ENCODE data around the gene RAB22A.

The RAB22A gene

DNA sequence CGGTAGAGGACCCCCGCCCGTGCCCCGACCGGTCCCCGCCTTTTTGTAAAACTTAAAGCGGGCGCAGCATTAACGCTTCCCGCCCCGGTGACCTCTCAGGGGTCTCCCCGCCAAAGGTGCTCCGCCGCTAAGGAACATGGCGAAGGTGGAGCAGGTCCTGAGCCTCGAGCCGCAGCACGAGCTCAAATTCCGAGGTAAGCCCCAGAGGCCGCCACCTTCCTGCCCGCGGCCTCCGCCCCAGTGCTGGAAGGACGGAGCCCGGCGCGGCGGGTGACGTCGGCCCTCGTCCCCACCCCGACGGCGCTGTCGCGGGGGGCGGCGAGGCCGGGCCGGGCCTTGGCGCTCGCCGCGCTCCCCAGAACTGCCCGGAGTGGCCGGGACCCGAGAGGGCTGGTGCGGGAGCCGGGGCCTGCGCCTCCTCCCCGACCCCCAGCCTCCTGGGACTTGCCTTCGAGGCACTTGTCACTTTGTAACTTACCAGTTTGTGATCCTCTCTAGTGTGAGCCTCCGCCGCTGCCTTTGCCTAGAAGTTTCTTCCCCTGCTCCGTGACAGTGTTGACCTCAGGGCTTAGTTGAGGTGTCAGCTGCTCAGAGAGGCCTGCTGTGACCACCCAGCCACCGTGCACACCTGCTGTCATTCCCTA lies 79.9 kb downstream of the RAB22A start:
- H3K4me1 ChIP-seq (ENCODE audit: control insufficient read depth, insufficient read depth, low read length) = peaks cover 12% of the 10 kb centered on the region
- no peaks in the 10 kb centered on the region for H3K27me3 ChIP-seq (ENCODE audit: control insufficient read depth, insufficient read depth, low read length)
- H3K36me3 ChIP-seq (ENCODE audit: control insufficient read depth, insufficient read depth, low read length) = peaks cover 19% of the 10 kb centered on the region
- H3K4me3 ChIP-seq (ENCODE audit: low read depth, low read length) = peak overlapping the region; percentile 85
- peak overlapping the region; percentile 91 for H3K9ac ChIP-seq (ENCODE audit: low read depth, low read length)
- H3K27ac ChIP-seq (ENCODE audit: low read depth, low read length) = peak overlapping the region; percentile 90
- H3K9me3 ChIP-seq (ENCODE audit: control insufficient read depth, insufficient read depth, low read length) = no peaks in the 10 kb centered on the region

- H3K36me3 ChIP-seq (ENCODE audit: control insufficient read depth, insufficient read depth, low read length) = peaks cover 19% of the 10 kb centered on the region
- peak overlapping the region; percentile 85 for H3K4me3 ChIP-seq (ENCODE audit: low read depth, low read length)
- peak overlapping the region; percentile 90 for H3K27ac ChIP-seq (ENCODE audit: low read depth, low read length)
- H3K27me3 ChIP-seq (ENCODE audit: control insufficient read depth, insufficient read depth, low read length) = no peaks in the 10 kb centered on the region
- H3K9ac ChIP-seq (ENCODE audit: low read depth, low read length) = peak overlapping the region; percentile 91; the same call in 1 of the 2 replicates
- H3K4me1 ChIP-seq (ENCODE audit: control insufficient read depth, insufficient read depth, low read length) = peaks cover 12% of the 10 kb centered on the region
- no peaks in the 10 kb centered on the region for H3K9me3 ChIP-seq (ENCODE audit: control insufficient read depth, insufficient read depth, low read length)
These were observed 80.6 kb downstream of the RAB22A start for GRCh38 chr20:58389968-58390658.

DNA sequence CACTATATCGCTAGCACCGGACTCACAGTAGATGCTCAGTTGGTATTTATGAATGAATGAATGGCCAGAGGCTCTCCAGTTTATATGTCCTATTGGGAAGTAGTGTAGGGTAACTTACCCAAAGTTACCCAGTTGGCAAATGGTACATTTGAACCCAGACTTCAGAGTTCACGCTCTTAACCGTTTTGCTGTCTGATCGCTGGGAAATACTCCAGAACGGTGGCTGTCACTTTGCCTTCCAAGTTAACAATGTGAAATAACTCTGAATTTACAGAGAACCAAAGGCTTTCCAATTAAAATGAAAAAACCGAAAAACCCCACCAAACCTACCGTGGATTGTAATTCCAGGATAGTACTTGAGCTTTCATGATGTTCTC lies 81.1 kb downstream of the RAB22A start:
- Histone ChIP-seq H3K27me3 (ENCODE audit: control insufficient read depth, insufficient read depth, low read length) (no peaks in the 10 kb centered on the region), H3K4me3 (ENCODE audit: low read depth, low read length) (no peak overlapping the region), H3K9ac (ENCODE audit: low read depth, low read length) (no peak overlapping the region), H3K9me3 (ENCODE audit: control insufficient read depth, insufficient read depth, low read length) (no peaks in the 10 kb centered on the region), H3K27ac (ENCODE audit: low read depth, low read length) (no peak overlapping the region), H3K4me1 (ENCODE audit: control insufficient read depth, insufficient read depth, low read length) (peaks cover 15% of the 10 kb centered on the region), H3K36me3 (ENCODE audit: control insufficient read depth, insufficient read depth, low read length) (peaks cover 19% of the 10 kb centered on the region)

GRCh38 chr20:58392286-58392685 lies 82.8 kb downstream of the RAB22A start:
- Histone ChIP-seq H3K36me3 (ENCODE audit: control insufficient read depth, insufficient read depth, low read length) (peaks cover 19% of the 10 kb centered on the region), H3K27ac (ENCODE audit: low read depth, low read length) (no peak overlapping the region), H3K4me3 (ENCODE audit: low read depth, low read length) (no peak overlapping the region), H3K4me1 (ENCODE audit: control insufficient read depth, insufficient read depth, low read length) (peaks cover 22% of the 10 kb centered on the region), H3K27me3 (ENCODE audit: control insufficient read depth, insufficient read depth, low read length) (no peaks in the 10 kb centered on the region), H3K9ac (ENCODE audit: low read depth, low read length) (no peak overlapping the region), H3K9me3 (ENCODE audit: control insufficient read depth, insufficient read depth, low read length) (no peaks in the 10 kb centered on the region)

DNA sequence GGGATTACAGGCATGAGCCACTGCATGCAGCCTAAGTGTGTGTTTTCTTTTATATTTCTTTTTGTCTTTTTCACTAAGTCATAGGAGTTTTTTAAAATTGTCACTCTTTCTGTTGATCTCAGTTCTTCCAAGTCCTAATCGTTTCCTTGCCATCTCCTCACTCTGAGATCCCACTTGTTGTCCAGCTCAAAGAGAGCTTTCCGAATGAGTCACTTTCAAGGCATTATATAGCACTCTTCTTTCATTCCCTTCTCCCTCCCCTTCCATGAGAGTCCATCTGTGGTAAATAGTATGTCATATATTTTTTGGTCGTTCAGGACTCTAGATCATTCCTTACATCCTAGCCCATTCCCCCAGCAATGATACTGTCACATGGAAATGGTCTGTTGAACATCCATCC lies 83.8 kb downstream of the RAB22A start:
- peaks cover 22% of the 10 kb centered on the region for H3K36me3 ChIP-seq (ENCODE audit: control insufficient read depth, insufficient read depth, low read length)
- no peaks in the 10 kb centered on the region for H3K9me3 ChIP-seq (ENCODE audit: control insufficient read depth, insufficient read depth, low read length)
- H3K9ac ChIP-seq (ENCODE audit: low read depth, low read length) = no peak overlapping the region
- no peaks in the 10 kb centered on the region for H3K27me3 ChIP-seq (ENCODE audit: control insufficient read depth, insufficient read depth, low read length)
- no peak overlapping the region for H3K27ac ChIP-seq (ENCODE audit: low read depth, low read length)
- H3K4me3 ChIP-seq (ENCODE audit: low read depth, low read length) = no peak overlapping the region
- H3K4me1 ChIP-seq (ENCODE audit: control insufficient read depth, insufficient read depth, low read length) = peaks cover 22% of the 10 kb centered on the region

DNA sequence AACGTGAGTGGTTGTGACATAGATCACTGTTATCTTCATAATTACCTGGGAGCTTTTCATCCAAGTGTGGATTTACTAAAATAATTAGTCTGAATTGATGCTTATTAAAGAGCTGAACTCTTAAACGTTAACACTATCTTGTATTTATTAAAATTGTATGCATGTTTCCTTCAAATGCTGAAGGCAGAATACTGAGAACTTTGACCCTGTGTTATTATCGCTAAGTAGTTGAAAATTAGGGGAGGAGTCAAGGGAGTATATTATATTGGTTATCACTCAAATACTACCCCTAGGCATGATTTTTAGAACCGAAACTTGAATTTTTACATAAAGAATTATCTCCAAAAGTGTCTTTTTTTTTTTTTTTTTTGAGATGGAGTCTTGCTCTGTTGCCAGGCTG lies 85.3 kb downstream of the RAB22A start:
- H3K9me3 ChIP-seq (ENCODE audit: control insufficient read depth, insufficient read depth, low read length) = no peaks in the 10 kb centered on the region
- H3K9ac ChIP-seq (ENCODE audit: low read depth, low read length) = no peak overlapping the region
- H3K36me3 ChIP-seq (ENCODE audit: control insufficient read depth, insufficient read depth, low read length) = peaks cover 22% of the 10 kb centered on the region
- no peaks in the 10 kb centered on the region for H3K27me3 ChIP-seq (ENCODE audit: control insufficient read depth, insufficient read depth, low read length)
- no peak overlapping the region for H3K27ac ChIP-seq (ENCODE audit: low read depth, low read length)
- peaks cover 23% of the 10 kb centered on the region for H3K4me1 ChIP-seq (ENCODE audit: control insufficient read depth, insufficient read depth, low read length)
- no peak overlapping the region for H3K4me3 ChIP-seq (ENCODE audit: low read depth, low read length)

- H3K27ac ChIP-seq (ENCODE audit: low read depth, low read length) = no peak overlapping the region
- peaks cover 19% of the 10 kb centered on the region for H3K36me3 ChIP-seq (ENCODE audit: control insufficient read depth, insufficient read depth, low read length)
These were observed 86.1 kb downstream of the RAB22A start for GRCh38 chr20:58395604-58396003.

GRCh38 chr20:58397429-58397828 lies 87.9 kb downstream of the RAB22A start:
- Histone ChIP-seq H3K4me1 (ENCODE audit: control insufficient read depth, insufficient read depth, low read length) (peaks cover 29% of the 10 kb centered on the region), H3K27me3 (ENCODE audit: control insufficient read depth, insufficient read depth, low read length) (no peaks in the 10 kb centered on the region)

More at GRCh38 chr20:58395604-58396003, 86.1 kb downstream of the RAB22A start:
- Histone ChIP-seq H3K27me3 (ENCODE audit: control insufficient read depth, insufficient read depth, low read length) (no peaks in the 10 kb centered on the region), H3K4me3 (ENCODE audit: low read depth, low read length) (no peak overlapping the region), H3K9ac (ENCODE audit: low read depth, low read length) (no peak overlapping the region), H3K4me1 (ENCODE audit: control insufficient read depth, insufficient read depth, low read length) (peaks cover 25% of the 10 kb centered on the region), H3K9me3 (ENCODE audit: control insufficient read depth, insufficient read depth, low read length) (no peaks in the 10 kb centered on the region)

DNA sequence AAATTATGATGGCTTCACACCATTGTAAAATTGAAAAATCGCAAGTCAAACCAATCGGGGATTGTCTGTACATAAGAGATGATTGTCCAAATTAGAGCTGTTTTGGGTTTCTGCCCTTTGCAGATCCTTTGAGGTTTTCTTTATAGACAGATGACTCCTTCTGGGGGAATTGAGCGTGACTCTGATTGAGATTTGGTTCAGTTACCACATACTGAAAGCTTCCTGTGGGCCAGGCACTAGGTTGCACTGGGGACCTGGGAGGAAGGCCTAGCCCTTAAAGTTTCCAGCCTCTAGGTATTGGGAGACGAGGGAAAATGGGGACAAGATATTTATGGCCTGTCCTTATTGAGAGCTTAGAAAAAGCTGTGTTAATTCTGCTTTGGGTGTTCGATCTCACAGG lies 88.7 kb downstream of the RAB22A start:
- H3K27me3 ChIP-seq (ENCODE audit: control insufficient read depth, insufficient read depth, low read length) = no peaks in the 10 kb centered on the region
- peaks cover 29% of the 10 kb centered on the region for H3K4me1 ChIP-seq (ENCODE audit: control insufficient read depth, insufficient read depth, low read length)
- no peaks in the 10 kb centered on the region for H3K9me3 ChIP-seq (ENCODE audit: control insufficient read depth, insufficient read depth, low read length)

More at GRCh38 chr20:58397429-58397828, 87.9 kb downstream of the RAB22A start:
- Histone ChIP-seq H3K27ac (ENCODE audit: low read depth, low read length) (no peak overlapping the region), H3K9me3 (ENCODE audit: control insufficient read depth, insufficient read depth, low read length) (no peaks in the 10 kb centered on the region), H3K36me3 (ENCODE audit: control insufficient read depth, insufficient read depth, low read length) (0 out of 2 replicates have a peak, but pooled peaks cover 3% of the 10 kb centered on the region), H3K9ac (ENCODE audit: low read depth, low read length) (no peak overlapping the region), H3K4me3 (ENCODE audit: low read depth, low read length) (no peak overlapping the region)

DNA sequence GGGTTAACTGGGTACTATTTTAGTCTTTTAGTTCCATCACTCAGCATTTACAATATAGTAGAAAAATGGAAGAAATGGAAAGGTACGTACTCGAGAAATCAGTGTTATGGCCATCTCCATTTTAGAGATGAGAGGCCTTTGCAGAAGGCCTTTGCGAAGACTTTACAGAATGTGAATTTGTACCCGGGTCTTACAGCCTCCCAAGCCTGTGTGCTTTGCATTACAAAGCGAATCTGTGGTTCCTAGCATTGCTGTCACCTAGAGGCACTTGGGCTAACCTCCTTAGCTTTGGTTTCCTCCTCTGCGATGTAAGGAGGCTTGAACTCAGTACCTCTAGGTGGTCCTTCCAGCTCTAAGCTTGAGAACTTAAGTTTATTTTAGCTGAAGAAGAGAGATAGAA lies 90.4 kb downstream of the RAB22A start:
- no peak overlapping the region for H3K9ac ChIP-seq (ENCODE audit: low read depth, low read length)
- H3K4me1 ChIP-seq (ENCODE audit: control insufficient read depth, insufficient read depth, low read length) = peaks cover 32% of the 10 kb centered on the region
- no peak overlapping the region for H3K4me3 ChIP-seq (ENCODE audit: low read depth, low read length)
- no peak overlapping the region for H3K27ac ChIP-seq (ENCODE audit: low read depth, low read length)
- H3K9me3 ChIP-seq (ENCODE audit: control insufficient read depth, insufficient read depth, low read length) = no peaks in the 10 kb centered on the region
- no peaks in the 10 kb centered on the region for H3K27me3 ChIP-seq (ENCODE audit: control insufficient read depth, insufficient read depth, low read length)
- 0 out of 2 replicates have a peak, but pooled peaks cover 3% of the 10 kb centered on the region for H3K36me3 ChIP-seq (ENCODE audit: control insufficient read depth, insufficient read depth, low read length)

More for the DNA sequence above, 88.7 kb downstream of the RAB22A start:
- Histone ChIP-seq H3K9ac (ENCODE audit: low read depth, low read length) (no peak overlapping the region), H3K27ac (ENCODE audit: low read depth, low read length) (no peak overlapping the region), H3K4me3 (ENCODE audit: low read depth, low read length) (no peak overlapping the region), H3K36me3 (ENCODE audit: control insufficient read depth, insufficient read depth, low read length) (0 out of 2 replicates have a peak, but pooled peaks cover 3% of the 10 kb centered on the region)

DNA sequence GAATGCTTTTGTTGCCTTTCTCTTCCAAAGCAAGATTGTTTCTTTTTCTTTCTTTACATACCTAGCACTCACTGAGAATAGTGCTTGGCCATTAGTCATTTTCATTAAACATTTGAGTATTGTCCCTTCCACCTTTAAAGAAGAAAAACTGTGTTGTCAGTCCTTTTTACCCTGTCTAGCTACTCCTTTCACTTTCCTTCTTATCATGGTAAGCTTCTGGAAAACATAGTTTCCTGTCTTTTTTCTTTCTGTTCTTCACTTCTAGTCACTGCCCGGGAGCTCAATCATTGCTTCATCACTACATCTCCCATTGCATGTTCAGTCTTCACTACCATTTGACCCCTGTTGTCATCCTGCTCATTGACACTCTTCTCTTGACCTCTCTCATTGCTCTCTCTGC lies 91.6 kb downstream of the RAB22A start:
- H3K9me3 ChIP-seq (ENCODE audit: control insufficient read depth, insufficient read depth, low read length) = no peaks in the 10 kb centered on the region
- H3K4me1 ChIP-seq (ENCODE audit: control insufficient read depth, insufficient read depth, low read length) = peaks cover 26% of the 10 kb centered on the region
- no peak overlapping the region for H3K4me3 ChIP-seq (ENCODE audit: low read depth, low read length)
- H3K9ac ChIP-seq (ENCODE audit: low read depth, low read length) = no peak overlapping the region; the same call in 1 of the 2 replicates
- H3K27me3 ChIP-seq (ENCODE audit: control insufficient read depth, insufficient read depth, low read length) = no peaks in the 10 kb centered on the region
- H3K36me3 ChIP-seq (ENCODE audit: control insufficient read depth, insufficient read depth, low read length) = 0 out of 2 replicates have a peak, but pooled peaks cover 3% of the 10 kb centered on the region
- H3K27ac ChIP-seq (ENCODE audit: low read depth, low read length) = no peak overlapping the region

Data from HUES48 (cell line).